Measurements from ENCODE around the gene COL5A3.

- TF ChIP-seq CTCF (IDR thresholded peaks at IDR 0.05) (no peak), POLR2AphosphoS5 (IDR thresholded peaks at IDR 0.05; ENCODE audit: low read depth, low read length) (no peak), REST (IDR thresholded peaks at IDR 0.05; ENCODE audit: insufficient read depth in 1 of 2, low read depth in 2 of 2, low read length in 1 of 2) (no peak), SIN3A (IDR thresholded peaks at IDR 0.05; ENCODE audit: borderline replicate concordance, insufficient read depth, low read depth, low read length) (no peak)
These were observed 5.7 kb downstream of the COL5A3 start for GRCh38 chr19:10004617-10005016.

Measured in Panc1 (cell line).